ENCODE data around the gene CYP1B1.
"Not testable (repeated sequence)": the region's sequence is repeated elsewhere in the genome, so short reads cannot be mapped to it uniquely, and the experiment has no call there.

CYP1B1 gene

DNA sequence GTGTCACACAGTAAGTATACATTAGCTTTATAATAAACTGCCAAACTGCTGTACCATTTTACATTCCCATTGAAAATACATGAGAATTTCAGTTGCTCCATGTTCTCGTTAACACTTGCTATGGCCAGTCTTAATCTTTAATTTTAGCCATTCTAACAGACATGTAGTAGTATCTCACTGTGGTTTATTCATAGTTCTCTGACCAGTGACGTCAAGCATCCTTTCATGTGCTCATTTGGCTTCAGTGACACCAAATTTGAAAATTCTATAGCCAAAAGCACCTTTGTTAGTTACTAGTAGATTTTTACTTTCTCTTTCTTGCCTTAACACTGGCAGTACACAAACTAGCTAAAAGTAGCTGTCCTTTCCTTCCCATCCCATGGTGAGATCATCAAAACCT, 43.0 kb downstream of the CYP1B1 start:
- DNase-seq, result no peak

DNA sequence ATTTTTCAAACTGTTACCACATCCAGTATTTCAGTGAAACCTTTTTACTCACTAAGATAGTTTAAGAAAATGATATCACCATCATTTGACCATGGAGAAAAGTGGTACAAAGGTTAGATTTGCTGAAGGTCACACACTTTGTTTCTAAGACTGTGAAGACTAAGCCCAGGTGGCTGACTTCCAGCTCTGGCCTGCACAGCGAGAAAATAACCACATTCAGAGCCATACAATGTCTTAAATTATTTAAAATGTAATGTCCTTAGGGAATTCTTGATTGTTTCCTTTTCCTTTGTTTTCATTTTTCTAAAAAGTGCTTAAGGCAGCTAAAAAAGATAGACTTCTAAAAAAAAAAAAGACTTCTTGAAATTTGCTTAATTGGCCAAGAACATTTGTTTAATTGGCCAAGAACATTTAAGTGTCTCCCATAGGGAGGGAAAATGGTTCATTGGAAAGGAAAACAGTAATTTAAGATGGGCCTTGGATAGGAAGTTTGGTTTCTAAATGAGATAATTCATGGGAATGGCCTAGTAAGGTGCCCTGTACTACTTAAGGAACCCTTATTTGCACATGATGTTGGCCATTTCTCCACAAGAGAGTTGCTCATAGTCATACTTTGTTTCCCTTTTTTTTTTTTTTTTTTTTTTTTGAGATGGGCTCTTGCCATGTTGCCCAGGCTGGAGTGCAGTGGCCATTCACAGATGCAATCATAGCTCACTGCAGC, 45.2 kb downstream of the CYP1B1 start:
- DNase-seq, result no peak

DNA sequence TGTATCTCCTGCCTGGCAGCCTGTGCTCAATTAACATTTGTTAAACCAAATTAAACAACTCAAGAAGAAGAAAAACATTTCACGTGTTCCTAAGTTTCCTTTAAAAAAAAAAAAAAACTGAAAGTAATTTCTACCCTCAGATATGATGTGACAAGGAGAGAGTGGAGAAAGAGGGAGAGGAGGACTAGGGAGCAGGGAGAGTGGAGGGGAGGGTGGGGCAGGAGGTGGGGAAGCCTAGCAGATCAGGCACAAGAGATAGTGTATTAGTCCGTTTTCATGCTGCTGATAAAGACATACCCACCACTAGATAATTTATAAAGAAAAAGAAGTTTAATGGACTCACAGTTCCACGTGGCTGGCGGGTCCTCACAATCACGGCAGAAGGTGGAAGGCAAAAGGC, 46.4 kb downstream of the CYP1B1 start:
- no peak for DNase-seq

DNA sequence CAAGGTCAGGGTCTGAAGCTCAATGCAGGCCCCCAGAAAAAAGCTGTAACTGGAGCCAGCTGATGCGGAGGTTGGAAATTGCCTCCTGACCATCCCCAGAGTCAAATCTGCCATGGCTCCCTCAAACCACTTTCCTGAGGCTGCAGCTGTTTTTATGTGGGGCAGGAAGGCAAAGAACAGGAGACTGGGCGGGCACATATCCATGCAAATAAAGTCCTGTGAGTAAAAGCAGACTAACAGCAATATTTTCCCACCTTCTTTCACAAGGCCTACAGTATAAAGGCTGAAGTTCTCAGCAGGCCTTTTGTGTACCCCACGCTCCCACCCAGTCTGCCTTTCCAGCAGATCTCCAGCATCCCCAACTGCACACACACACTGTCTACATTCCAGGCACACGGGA, 47.1 kb downstream of the CYP1B1 start:
- DNase-seq, result no peak

DNA sequence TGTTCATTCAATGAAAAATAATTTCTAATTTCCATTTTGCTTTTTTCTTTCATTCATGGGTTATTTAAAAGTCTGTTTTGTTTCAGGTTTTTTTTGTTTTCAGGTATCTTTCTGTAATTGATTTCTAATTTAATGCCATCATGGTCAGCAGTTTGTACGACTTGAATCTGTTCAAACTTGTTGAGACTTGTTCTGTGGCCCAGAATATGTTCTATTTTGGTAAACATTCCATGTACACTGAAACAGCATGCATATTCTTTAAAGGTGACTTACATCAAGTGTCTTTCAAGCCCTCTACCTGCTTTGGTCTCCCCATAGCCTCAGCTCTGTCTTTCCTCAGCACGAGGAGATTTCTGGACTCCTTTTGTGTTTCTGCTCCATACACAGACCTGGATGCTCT, 49.1 kb downstream of the CYP1B1 start:
- DNase-seq, result no peak

DNA sequence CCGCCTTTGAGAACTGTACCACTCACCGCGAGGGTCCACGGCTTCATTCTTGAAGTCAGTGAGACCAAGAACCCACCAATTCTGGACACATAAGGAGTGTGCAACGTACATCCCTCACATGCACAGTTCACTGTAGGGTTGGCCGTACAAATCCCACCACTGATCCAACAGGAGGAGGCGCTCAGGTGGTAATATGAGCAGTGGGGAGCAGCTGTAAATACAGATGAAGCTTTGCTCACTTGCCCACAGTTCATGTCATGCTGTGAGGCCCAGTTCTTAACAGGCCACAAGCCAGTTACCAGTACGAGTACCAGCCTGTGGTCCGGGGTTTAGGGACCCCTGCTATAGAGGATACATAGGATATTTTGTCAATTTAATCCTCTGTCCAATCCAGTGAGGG, 54.4 kb downstream of the CYP1B1 start:
- no peak for DNase-seq

DNA sequence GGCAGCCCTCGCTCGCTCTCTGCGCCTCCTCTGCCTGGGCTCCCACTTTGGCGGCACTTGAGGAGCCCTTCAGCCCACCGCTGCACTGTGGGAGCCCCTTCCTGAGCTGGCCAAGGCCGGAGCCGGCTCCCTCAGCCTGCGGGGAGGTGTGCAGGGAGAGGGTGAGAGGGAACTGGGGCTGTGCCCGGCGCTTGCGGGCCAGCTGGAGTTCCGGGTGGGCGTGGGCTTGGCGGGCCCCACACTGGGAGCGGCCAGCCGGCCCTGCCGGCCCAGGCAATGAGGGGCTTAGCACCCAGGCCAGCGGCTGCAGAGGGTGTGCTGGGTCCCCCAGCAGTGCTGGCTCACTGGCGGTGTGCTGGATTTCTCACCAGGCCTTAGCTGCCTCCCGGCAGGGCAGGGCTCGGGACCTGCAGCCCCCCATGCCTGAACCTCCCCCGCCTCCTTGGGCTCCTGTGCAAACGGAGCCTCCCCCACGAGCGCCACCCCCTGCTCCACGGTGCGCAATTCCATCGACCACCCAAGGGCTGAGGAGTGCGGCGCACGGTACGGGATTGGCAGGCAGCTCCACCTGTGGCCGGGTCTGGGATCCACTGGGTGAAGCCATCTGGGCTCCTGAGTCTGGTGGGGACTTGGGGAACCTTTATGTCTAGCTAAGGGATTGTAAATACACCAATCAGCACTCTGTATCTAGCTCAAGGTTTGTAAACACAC, 55.4 kb downstream of the CYP1B1 start:
- not testable (repeated sequence) for DNase-seq

DNA sequence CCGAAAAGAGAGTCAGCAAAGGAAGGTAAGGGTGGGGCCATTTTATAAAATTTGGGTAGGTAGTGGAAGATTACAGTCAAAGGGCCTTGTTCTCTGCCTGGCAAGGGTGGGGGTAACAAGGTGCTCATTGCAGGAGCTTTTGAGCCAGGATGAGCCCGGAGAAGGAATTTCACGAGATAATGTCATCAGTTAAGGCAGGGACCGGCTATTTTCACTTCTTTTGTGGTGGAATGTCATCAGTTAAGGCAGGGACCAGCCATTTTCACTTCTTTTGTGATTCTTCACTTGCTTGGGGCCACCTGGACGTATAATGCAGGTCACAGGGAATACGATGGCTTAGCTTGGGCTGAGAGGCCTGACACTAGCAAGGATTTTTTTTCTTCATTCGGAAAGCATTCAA, 58.1 kb downstream of the CYP1B1 start:
- DNase-seq, result no peak
